ENCODE results near the gene OLIG2.

OLIG2 gene

DNA sequence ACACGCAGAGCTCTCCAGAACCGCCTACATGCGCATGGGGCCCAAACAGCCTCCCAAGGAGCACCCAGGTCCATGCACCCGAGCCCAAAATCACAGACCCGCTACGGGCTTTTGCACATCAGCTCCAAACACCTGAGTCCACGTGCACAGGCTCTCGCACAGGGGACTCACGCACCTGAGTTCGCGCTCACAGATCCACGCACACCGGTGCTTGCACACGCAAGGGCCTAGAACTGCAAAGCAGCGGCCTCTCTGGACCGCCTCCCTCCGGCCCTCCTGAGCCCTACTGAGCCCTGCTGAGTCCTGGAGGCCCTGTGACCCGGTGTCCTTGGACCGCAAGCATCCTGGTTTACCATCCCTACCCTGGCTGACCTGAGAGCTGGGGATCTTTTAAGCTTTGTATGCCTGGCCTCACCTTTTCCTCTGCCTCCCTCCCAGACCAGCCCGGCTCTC lies 8.3 kb downstream of the OLIG2 start:
- DNase-seq = no peak

DNA sequence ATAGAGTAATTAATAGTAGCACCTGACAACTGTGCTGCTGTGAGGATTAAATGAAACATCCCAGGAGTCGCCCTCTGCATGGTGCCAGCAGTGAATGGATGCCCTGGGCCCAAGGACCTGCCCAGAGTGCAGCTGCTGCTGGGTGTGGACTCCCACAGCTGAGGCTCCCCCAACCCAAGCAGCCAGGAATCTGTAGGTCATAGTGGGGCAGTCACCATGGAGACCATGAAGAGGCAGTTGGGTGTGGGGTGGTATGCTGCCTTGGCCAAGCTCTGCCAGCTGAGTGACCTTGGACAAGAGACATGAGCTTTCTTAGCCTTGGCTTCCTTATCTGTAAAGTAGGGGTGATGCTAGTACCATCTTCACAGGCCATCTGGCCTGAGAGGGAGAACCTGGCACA lies 9.4 kb downstream of the OLIG2 start:
- DNase-seq = no peak

- DNase-seq = peak; percentile 97
These were observed 10.9 kb downstream of the OLIG2 start for GRCh38 chr21:33036430-33037162.

- DNase-seq = no peak
These were observed 11.8 kb downstream of the OLIG2 start for GRCh38 chr21:33037501-33037900.

DNA sequence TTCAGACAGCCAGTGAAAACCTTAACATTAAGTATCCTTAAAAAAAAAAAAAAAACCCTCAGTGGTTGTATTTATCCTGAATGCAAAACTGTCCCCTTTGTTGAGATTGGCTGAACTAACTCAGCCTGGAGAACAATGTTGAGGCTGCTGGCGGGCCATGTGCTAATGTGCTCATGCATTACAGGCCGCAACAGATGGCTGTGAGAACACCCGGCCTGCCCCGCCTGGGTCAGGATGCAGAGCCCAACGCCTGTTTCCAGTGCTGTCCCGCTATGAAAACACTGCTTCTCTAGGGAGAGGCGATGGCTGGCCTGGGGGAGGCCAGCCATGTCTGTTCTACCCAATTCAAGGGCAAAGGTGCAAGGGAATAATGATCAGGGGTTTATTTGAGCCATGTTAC lies 13.8 kb downstream of the OLIG2 start:
- DNase-seq = no peak

DNA sequence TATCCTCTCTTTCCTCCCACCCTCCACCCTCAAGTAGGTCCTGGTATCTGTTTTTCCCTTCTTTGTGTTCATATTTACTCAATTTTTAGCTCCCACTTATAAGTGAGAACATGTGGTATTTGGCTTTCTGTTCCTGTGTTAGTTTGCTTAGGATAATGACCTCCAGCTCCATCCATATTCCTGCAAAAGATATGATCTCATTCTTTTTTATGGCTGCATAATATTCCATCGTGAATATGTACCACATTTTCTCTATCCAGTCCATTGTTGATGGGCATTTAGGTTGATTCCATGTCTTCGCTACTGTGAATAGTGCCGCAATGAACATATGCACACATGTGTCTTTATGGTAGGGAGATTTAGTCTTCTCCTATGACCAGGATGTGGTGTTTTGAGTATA lies 14.5 kb downstream of the OLIG2 start:
- no peak for DNase-seq

GRCh38 chr21:33041981-33042380 lies 16.2 kb downstream of the OLIG2 start:
- DNase-seq = no peak

- DNase-seq = no peak
These were observed 17.1 kb downstream of the OLIG2 start for GRCh38 chr21:33042812-33043211.

GRCh38 chr21:33046455-33046854 lies 20.7 kb downstream of the OLIG2 start:
- no peak for DNase-seq

GRCh38 chr21:33047231-33047630 lies 21.5 kb downstream of the OLIG2 start:
- DNase-seq = no peak

GRCh38 chr21:33051925-33052324 lies 26.2 kb downstream of the OLIG2 start:
- DNase-seq = no peak

DNA sequence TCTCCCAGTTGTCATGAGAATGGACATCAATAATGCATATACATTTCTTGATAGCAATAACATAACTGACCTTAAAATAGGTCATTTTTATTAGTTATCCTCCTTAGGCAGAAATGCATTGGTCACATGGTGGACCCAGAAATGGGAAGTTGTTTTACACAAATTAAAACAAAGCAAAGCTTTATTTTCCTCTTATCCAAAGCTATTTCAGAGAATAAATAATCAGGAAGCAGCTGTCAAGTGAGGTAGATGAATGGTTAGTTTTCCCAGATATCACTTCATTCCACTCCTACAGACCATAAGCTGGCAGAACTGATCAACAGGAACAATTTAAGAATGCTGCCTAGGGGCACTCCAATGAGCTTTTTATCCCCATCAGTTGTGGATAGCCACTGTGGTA lies 28.2 kb downstream of the OLIG2 start:
- no peak for DNase-seq

DNA sequence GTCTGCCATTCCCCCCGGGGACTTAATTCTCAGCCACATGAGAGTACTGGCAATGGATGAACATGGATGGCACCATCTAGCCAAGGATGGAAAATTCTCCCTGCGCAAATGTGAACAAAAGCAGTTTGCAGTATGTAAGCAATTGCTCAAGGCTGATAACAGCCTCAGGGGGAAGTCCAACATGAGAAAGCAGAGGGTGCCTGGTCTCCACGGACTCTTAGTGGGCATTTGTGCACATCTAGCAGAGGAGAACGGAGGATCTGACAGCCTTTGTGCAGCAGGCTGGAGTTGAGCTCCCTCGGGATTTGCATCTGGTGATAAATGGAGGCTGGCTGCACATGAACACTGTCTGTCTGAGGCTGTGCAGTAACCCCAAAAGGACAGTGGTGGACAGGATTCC lies 30.3 kb downstream of the OLIG2 start:
- DNase-seq = no peak

GRCh38 chr21:33057385-33057940 lies 31.7 kb downstream of the OLIG2 start:
- DNase-seq = no peak

DNA sequence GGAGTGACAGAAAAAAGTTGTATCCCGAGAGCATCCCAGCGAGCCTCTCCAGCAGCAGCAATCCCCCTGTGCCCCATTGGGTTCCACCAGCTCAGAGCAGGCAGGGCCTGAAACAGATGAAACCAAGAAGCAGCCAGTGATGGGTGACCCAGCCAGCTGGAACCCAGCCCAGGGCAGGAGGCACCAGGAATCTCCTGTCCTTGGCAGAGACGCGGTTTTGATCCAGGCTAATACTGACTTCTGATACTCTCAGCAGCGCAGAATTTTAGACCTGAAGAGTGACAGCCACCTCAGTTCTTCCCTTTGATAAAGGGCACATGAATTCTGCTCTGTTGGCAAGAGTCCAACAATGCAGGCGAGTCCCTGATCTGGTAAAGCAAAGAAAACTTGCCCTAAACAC lies 32.8 kb downstream of the OLIG2 start:
- DNase-seq = no peak

- no peak for DNase-seq
These were observed 33.2 kb downstream of the OLIG2 start for GRCh38 chr21:33058957-33059356.

- peak; percentile 98 for DNase-seq
These were observed 33.7 kb downstream of the OLIG2 start for GRCh38 chr21:33059380-33059841.

GRCh38 chr21:33061233-33061632 lies 35.5 kb downstream of the OLIG2 start:
- DNase-seq = no peak

- DNase-seq = no peak
These were observed 37.7 kb downstream of the OLIG2 start for GRCh38 chr21:33063375-33063883.

GRCh38 chr21:33063907-33064622 lies 38.3 kb downstream of the OLIG2 start:
- no peak for DNase-seq

GRCh38 chr21:33064623-33065390 lies 39.1 kb downstream of the OLIG2 start:
- no peak for DNase-seq

DNA sequence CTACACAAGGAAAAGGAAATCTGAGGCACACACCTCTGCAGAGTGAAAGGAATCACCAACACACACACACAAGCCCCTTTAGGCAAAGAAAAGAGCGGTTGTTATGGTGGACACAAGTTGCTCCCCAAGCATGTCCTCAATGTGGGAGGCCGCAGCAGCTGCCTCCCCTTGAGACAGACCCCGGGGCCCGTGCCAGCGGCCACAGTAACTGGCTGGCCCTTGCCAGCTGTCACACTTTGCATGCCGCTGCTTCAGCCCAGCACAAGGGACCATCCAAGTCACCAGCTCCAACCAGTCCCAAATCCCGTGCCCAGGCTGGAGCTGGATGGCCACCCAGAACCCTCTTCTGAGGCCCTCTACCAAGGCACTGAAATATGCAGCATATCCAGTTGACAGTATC lies 41.3 kb downstream of the OLIG2 start:
- DNase-seq = no peak

DNA sequence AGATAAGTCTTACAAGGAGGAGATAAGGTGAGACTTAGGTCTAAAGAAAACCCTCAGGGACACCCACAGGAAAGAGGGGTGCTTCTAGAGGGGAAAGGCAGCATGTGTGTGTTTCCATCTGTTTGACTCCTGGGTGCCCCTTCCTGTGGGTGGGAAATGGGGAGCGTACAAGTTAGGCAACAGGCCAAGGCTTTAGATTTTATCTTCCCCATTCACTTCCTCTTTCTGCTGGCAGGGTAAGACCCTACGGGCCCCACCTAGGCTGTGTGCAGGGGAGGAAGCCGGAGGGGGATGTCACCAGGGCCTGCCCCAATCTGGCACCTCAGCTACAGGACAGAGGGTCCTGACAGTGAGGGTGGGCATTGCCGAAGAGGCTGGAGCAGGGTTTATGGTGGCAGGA lies 41.7 kb downstream of the OLIG2 start:
- peak; percentile 93 for DNase-seq

Data from GF-D8 (cell line).